WTC11 (cell line): ENCODE data around the gene DMD. TPM values are rescaled to one million over a fixed set of nuclear protein-coding genes. Genes with fewer than 3 reads are reported as not detected.

Experiments used
- ATAC-seq: fragments of 200-7000 bp; cut with Tn5 transposase; 2 replicates; pipeline ENCODE4 v1.10.0; 2021; ENCODE audit warnings: mild to moderate bottlenecking, moderate library complexity
- CTCF ChIA-PET: fragments of 300-600 bp; sonication (Branson Sonifier 250); formaldehyde crosslinking; loops from one replicate; lab custom pipeline; 2021; ENCODE audit warnings: antibody characterized with exemption; lab: Charles Lee
- POLR2A ChIA-PET: fragments of 350-600 bp; sonication (Branson Sonifier 250); formaldehyde crosslinking; loops from one replicate; lab custom pipeline; 2021; ENCODE audit warnings: antibody characterized with exemption; lab: Charles Lee
- DNase-seq: peaks from one replicate; pipeline ENCODE4 v3.0.0; 2021; ENCODE audit warnings: low spot score
- H3K27ac Mint-ChIP-seq: 2 replicates; pipeline ENCODE4 v1.8.0; 2021; ENCODE audit warnings: mixed read lengths
- H3K27me3 Mint-ChIP-seq: 2 replicates; pipeline ENCODE4 v1.8.0; 2021; ENCODE audit warnings: low read depth, mild to moderate bottlenecking, moderate library complexity, mixed read lengths
- H3K36me3 Mint-ChIP-seq: 2 replicates; pipeline ENCODE4 v1.8.0; 2021; ENCODE audit warnings: mixed read lengths
- H3K4me1 Mint-ChIP-seq: 2 replicates; pipeline ENCODE4 v1.8.0; 2022; ENCODE audit warnings: mixed read lengths
- H3K4me3 Mint-ChIP-seq: 2 replicates; pipeline ENCODE4 v1.8.0; 2021; ENCODE audit warnings: mild to moderate bottlenecking, moderate library complexity, mixed read lengths
- H3K9me3 Mint-ChIP-seq: 2 replicates; pipeline ENCODE4 v1.8.0; 2021; ENCODE audit warnings: mixed read lengths
- CREB1 ChIP-seq: sonication (generic); formaldehyde crosslinking; IDR thresholded peaks from 2 replicates; pipeline ENCODE4 v1.8.0; 2023; ENCODE audit warnings: mild to moderate bottlenecking, missing genetic modification reagents
- ESRRA ChIP-seq: sonication (generic); formaldehyde crosslinking; IDR thresholded peaks from 2 replicates; pipeline ENCODE4 v1.8.1; 2022; ENCODE audit warnings: mild to moderate bottlenecking, missing genetic modification reagents, borderline replicate concordance
- FOXK1 ChIP-seq: sonication (generic); formaldehyde crosslinking; IDR thresholded peaks from 2 replicates; pipeline ENCODE4 v1.8.0; 2022; ENCODE audit warnings: mild to moderate bottlenecking, moderate library complexity, missing genetic modification reagents
- FOXP1 ChIP-seq: sonication (generic); formaldehyde crosslinking; IDR thresholded peaks from 2 replicates; pipeline ENCODE4 v1.8.0; 2022; ENCODE audit warnings: missing genetic modification reagents, mild to moderate bottlenecking, moderate library complexity, borderline replicate concordance
- NFATC4 ChIP-seq: fragments of 250-450 bp; sonication (Bioruptor Pico); IDR thresholded peaks from 2 replicates; pipeline ENCODE4 v1.9.0; 2021; ENCODE audit warnings: mild to moderate bottlenecking
- NR2C2 ChIP-seq: sonication (generic); formaldehyde crosslinking; IDR thresholded peaks from 2 replicates; pipeline ENCODE4 v1.8.0; 2022; ENCODE audit warnings: mild to moderate bottlenecking, missing genetic modification reagents
- SMAD3 ChIP-seq: sonication (generic); formaldehyde crosslinking; IDR thresholded peaks from 2 replicates; pipeline ENCODE4 v1.8.0; 2022; ENCODE audit warnings: missing genetic modification reagents, mild to moderate bottlenecking, borderline replicate concordance
- SOX15 ChIP-seq: fragments of 250-450 bp; sonication (Bioruptor Pico); IDR thresholded peaks from 2 replicates; pipeline ENCODE4 v1.9.0; 2021; ENCODE audit warnings: mild to moderate bottlenecking
- TCF7 ChIP-seq: sonication (generic); formaldehyde crosslinking; IDR thresholded peaks from 2 replicates; pipeline ENCODE4 v1.8.0; 2022; ENCODE audit warnings: mild to moderate bottlenecking, low read depth, missing genetic modification reagents, moderate library complexity
- USF1 ChIP-seq: sonication (generic); formaldehyde crosslinking; IDR thresholded peaks from 2 replicates; pipeline ENCODE4 v1.8.0; 2022; ENCODE audit warnings: mild to moderate bottlenecking, missing genetic modification reagents
- ZBTB21 ChIP-seq: sonication (generic); formaldehyde crosslinking; IDR thresholded peaks from 2 replicates; pipeline ENCODE4 v1.8.1; 2023; ENCODE audit warnings: mild to moderate bottlenecking, missing genetic modification reagents, borderline replicate concordance
- ZNF396 ChIP-seq: fragments of 250-450 bp; sonication (Bioruptor Pico); IDR thresholded peaks from 2 replicates; pipeline ENCODE4 v1.8.0; 2021; ENCODE audit warnings: mild to moderate bottlenecking, moderate library complexity, borderline replicate concordance
- total RNA-seq: library from RNA; stranded (reverse); gene quantifications from 3 replicates; pipeline ENCODE4 v1.2.3, GENCODE V29; 2021
- TF ChIP-seq, protein P1 (sequence below): sonication (generic); formaldehyde crosslinking; IDR thresholded peaks from 2 replicates; pipeline ENCODE4 v1.8.1; 2023; ENCODE audit warnings: mild to moderate bottlenecking, missing genetic modification reagents, borderline replicate concordance
- TF ChIP-seq, protein P2 (sequence below): sonication (generic); formaldehyde crosslinking; IDR thresholded peaks from 2 replicates; pipeline ENCODE4 v1.8.0; 2023; ENCODE audit warnings: missing genetic modification reagents
- TF ChIP-seq, protein P3 (sequence below): fragments of 250-450 bp; sonication (Bioruptor Pico); IDR thresholded peaks from 2 replicates; pipeline ENCODE4 v1.9.0; 2021; ENCODE audit warnings: mild to moderate bottlenecking
- TF ChIP-seq, protein P4 (sequence below): fragments of 250-450 bp; sonication (Bioruptor Pico); IDR thresholded peaks from 2 replicates; pipeline ENCODE4 v2.1.2; 2022; ENCODE audit warnings: mild to moderate bottlenecking, moderate library complexity

DMD gene
- total RNA-seq, 1 experiment from 2014 or later: 9.1 TPM

DNA sequence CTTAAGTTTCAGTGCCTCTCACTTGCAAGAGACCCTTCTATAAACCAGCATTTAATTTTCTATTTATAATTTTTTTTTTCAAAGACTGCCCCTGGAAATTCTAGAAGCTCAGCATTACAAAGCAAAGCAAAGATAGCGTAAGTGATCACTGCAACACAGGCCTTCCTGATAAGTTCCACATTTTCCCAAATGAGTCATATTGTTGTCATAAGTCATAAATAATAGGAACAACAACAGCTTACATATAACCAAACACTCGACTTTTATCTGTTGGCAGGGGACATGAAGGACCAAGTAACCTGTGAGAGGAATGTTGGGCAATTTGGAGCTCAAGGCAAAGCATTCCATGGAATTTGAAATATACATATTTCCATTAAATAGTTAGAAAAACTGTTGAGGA lies 815.5 kb downstream of the DMD start:
- no peak for ATAC-seq
- ChIA-PET POLR2A (no interaction called here), CTCF (no interaction called here)
- Mint-ChIP-seq H3K27me3 (no peaks in the 10 kb centered on the region), H3K9me3 (peaks cover 9% of the 10 kb centered on the region; the same call in 1 of the 2 replicates), H3K4me3 (no peak overlapping the region), H3K4me1 (no peaks in the 10 kb centered on the region), H3K27ac (no peak overlapping the region), H3K36me3 (no peaks in the 10 kb centered on the region)
- TF ChIP-seq USF1 (no peak), FOXP1 (CRISPR knock-in tag) (no peak)
- no peak for DNase-seq

DNA sequence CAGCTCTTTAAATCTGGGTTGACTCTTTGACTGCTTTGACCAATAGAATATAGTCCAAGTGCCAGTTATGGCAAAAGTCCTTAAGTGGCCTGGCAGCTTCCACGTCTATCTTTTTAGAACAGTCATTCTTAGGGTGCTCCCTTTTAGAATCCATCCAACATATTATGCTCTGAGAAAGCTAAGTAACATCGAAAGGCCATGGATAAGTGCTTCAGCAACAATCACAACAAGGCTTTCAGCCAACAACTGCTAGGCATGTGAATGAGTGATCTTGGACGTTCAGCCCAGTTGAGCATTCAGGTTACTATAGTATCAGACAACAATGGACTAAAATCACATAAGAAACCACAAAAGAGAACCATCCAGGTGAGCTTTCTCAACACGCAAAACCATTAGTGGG lies 818.7 kb downstream of the DMD start:
- CTCF ChIA-PET: no interaction called here
- ATAC-seq: no peak
- Mint-ChIP-seq H3K36me3 (no peaks in the 10 kb centered on the region), H3K9me3 (peaks cover 9% of the 10 kb centered on the region; the same call in 1 of the 2 replicates), H3K4me1 (no peaks in the 10 kb centered on the region)
- TF ChIP-seq ZBTB21 (no peak), ESRRA (CRISPR knock-in tag) (no peak), NR2C2 (CRISPR knock-in tag) (no peak), CREB1 (CRISPR knock-in tag) (no peak), FOXK1 (no peak), ZNF396 (CRISPR knock-in tag) (no peak), TCF7 (CRISPR knock-in tag) (no peak), SMAD3 (no peak), SOX15 (CRISPR knock-in tag) (no peak), NFATC4 (CRISPR knock-in tag) (no peak)
- TF ChIP-seq, protein P1, sequence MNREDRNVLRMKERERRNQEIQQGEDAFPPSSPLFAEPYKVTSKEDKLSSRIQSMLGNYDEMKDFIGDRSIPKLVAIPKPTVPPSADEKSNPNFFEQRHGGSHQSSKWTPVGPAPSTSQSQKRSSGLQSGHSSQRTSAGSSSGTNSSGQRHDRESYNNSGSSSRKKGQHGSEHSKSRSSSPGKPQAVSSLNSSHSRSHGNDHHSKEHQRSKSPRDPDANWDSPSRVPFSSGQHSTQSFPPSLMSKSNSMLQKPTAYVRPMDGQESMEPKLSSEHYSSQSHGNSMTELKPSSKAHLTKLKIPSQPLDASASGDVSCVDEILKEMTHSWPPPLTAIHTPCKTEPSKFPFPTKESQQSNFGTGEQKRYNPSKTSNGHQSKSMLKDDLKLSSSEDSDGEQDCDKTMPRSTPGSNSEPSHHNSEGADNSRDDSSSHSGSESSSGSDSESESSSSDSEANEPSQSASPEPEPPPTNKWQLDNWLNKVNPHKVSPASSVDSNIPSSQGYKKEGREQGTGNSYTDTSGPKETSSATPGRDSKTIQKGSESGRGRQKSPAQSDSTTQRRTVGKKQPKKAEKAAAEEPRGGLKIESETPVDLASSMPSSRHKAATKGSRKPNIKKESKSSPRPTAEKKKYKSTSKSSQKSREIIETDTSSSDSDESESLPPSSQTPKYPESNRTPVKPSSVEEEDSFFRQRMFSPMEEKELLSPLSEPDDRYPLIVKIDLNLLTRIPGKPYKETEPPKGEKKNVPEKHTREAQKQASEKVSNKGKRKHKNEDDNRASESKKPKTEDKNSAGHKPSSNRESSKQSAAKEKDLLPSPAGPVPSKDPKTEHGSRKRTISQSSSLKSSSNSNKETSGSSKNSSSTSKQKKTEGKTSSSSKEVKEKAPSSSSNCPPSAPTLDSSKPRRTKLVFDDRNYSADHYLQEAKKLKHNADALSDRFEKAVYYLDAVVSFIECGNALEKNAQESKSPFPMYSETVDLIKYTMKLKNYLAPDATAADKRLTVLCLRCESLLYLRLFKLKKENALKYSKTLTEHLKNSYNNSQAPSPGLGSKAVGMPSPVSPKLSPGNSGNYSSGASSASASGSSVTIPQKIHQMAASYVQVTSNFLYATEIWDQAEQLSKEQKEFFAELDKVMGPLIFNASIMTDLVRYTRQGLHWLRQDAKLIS (CRISPR knock-in tag): no peak
- TF ChIP-seq, protein P2, sequence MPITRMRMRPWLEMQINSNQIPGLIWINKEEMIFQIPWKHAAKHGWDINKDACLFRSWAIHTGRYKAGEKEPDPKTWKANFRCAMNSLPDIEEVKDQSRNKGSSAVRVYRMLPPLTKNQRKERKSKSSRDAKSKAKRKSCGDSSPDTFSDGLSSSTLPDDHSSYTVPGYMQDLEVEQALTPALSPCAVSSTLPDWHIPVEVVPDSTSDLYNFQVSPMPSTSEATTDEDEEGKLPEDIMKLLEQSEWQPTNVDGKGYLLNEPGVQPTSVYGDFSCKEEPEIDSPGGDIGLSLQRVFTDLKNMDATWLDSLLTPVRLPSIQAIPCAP (CRISPR knock-in tag): no peak
- TF ChIP-seq, protein P3, sequence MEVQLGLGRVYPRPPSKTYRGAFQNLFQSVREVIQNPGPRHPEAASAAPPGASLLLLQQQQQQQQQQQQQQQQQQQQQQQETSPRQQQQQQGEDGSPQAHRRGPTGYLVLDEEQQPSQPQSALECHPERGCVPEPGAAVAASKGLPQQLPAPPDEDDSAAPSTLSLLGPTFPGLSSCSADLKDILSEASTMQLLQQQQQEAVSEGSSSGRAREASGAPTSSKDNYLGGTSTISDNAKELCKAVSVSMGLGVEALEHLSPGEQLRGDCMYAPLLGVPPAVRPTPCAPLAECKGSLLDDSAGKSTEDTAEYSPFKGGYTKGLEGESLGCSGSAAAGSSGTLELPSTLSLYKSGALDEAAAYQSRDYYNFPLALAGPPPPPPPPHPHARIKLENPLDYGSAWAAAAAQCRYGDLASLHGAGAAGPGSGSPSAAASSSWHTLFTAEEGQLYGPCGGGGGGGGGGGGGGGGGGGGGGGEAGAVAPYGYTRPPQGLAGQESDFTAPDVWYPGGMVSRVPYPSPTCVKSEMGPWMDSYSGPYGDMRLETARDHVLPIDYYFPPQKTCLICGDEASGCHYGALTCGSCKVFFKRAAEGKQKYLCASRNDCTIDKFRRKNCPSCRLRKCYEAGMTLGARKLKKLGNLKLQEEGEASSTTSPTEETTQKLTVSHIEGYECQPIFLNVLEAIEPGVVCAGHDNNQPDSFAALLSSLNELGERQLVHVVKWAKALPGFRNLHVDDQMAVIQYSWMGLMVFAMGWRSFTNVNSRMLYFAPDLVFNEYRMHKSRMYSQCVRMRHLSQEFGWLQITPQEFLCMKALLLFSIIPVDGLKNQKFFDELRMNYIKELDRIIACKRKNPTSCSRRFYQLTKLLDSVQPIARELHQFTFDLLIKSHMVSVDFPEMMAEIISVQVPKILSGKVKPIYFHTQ (CRISPR knock-in tag): no peak
- TF ChIP-seq, protein P4, sequence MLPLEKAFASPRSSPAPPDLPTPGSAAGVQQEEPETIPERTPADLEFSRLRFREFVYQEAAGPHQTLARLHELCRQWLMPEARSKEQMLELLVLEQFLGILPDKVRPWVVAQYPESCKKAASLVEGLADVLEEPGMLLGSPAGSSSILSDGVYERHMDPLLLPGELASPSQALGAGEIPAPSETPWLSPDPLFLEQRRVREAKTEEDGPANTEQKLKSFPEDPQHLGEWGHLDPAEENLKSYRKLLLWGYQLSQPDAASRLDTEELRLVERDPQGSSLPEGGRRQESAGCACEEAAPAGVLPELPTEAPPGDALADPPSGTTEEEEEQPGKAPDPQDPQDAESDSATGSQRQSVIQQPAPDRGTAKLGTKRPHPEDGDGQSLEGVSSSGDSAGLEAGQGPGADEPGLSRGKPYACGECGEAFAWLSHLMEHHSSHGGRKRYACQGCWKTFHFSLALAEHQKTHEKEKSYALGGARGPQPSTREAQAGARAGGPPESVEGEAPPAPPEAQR (CRISPR knock-in tag): no peak
- TF ChIP-seq, all 79 proteins: peak for 0
- H3K4me3 Mint-ChIP-seq: no peak overlapping the region
- DNase-seq: no peak
- H3K27me3 Mint-ChIP-seq: no peaks in the 10 kb centered on the region
- H3K27ac Mint-ChIP-seq: no peak overlapping the region
- POLR2A ChIA-PET: no interaction called here
